NCI-H187 treated with DMSO at 0.1 percent for 48 hours (cell line): ENCODE data around the gene LSM14B.
"Not testable (repeated sequence)": the region's sequence is repeated elsewhere in the genome, so short reads cannot be mapped to it uniquely, and the experiment has no call there.

Experiments used
- DNase-seq: peaks from one replicate; lab custom pipeline; 2025; lab: John Stamatoyannopoulos, UW

The LSM14B gene

GRCh38 chr20:62121776-62122653 lies at the start of gene LSM14B:
Gene LSM14B (plus strand): TSS chr20:62122475. CDS start chr20:62122667, 192 bp downstream.
- peak; percentile 85 for DNase-seq

GRCh38 chr20:62073323-62073722 lies 49.0 kb upstream of the LSM14B start:
- DNase-seq = no peak

GRCh38 chr20:62079166-62079565 lies 43.1 kb upstream of the LSM14B start:
- no peak for DNase-seq

- DNase-seq = peak; percentile 64
Observed at GRCh38 chr20:62080249-62080990, 41.9 kb upstream of the LSM14B start.

GRCh38 chr20:62083312-62083711 lies 39.0 kb upstream of the LSM14B start:
- no peak for DNase-seq

GRCh38 chr20:62084224-62084623 lies 38.1 kb upstream of the LSM14B start:
- DNase-seq = not testable (repeated sequence)

GRCh38 chr20:62085206-62085605 lies 37.1 kb upstream of the LSM14B start:
- no peak for DNase-seq

GRCh38 chr20:62087227-62087626 lies 35.0 kb upstream of the LSM14B start:
- DNase-seq = no peak

- no peak for DNase-seq
Observed at GRCh38 chr20:62087632-62088031, 34.6 kb upstream of the LSM14B start.

GRCh38 chr20:62088258-62089127 lies 33.8 kb upstream of the LSM14B start:
- no peak for DNase-seq

- DNase-seq = no peak
Observed at GRCh38 chr20:62089393-62089792, 32.9 kb upstream of the LSM14B start.

GRCh38 chr20:62096421-62097380 lies 25.6 kb upstream of the LSM14B start:
- no peak for DNase-seq

GRCh38 chr20:62097881-62098407 lies 24.3 kb upstream of the LSM14B start:
- no peak for DNase-seq

- no peak for DNase-seq
Observed at GRCh38 chr20:62101078-62101477, 21.2 kb upstream of the LSM14B start.

- no peak for DNase-seq
Observed at GRCh38 chr20:62103508-62104233, 18.6 kb upstream of the LSM14B start.

GRCh38 chr20:62104234-62104789 lies 18.0 kb upstream of the LSM14B start:
- no peak for DNase-seq

GRCh38 chr20:62104791-62105345 lies 17.4 kb upstream of the LSM14B start:
- no peak for DNase-seq

- DNase-seq = no peak
Observed at GRCh38 chr20:62105592-62105991, 16.7 kb upstream of the LSM14B start.

- DNase-seq = no peak
Observed at GRCh38 chr20:62111148-62111547, 11.1 kb upstream of the LSM14B start.
